K562 (cell line): Measurements from ENCODE around the gene ACTN1. TPM values are rescaled to one million over a fixed set of nuclear protein-coding genes. Genes with fewer than 3 reads are reported as not detected.

Experiments
- BCL6 ChIP-seq: fragments of 250-450 bp; sonication (Bioruptor Pico); IDR thresholded peaks from 2 replicates; pipeline ENCODE4 v1.4.0; 2020
- BRD4 ChIP-seq: fragments of 200-600 bp; sonication (generic); IDR thresholded peaks from 2 replicates; pipeline ENCODE4 v1.6.1; 2017; ENCODE audit warnings: inconsistent platforms
- CBFA2T2 ChIP-seq: fragments of 450-650 bp; conservative IDR thresholded peaks from 2 replicates; pipeline ENCODE4 v1.6.1; 2017; ENCODE audit warnings: mild to moderate bottlenecking
- CBFB ChIP-seq: sonication (generic); formaldehyde crosslinking; IDR thresholded peaks from 2 replicates; pipeline ENCODE4 v1.4.0; 2020; ENCODE audit warnings: mild to moderate bottlenecking, missing genetic modification reagents
- EHMT2 ChIP-seq: fragments of 450-650 bp; IDR thresholded peaks from 2 replicates; pipeline ENCODE4 v1.6.1; 2018; ENCODE audit warnings: antibody characterized with exemption
- EP400 ChIP-seq: fragments of 450-650 bp; IDR thresholded peaks from 2 replicates; pipeline ENCODE4 v1.6.1; 2017; ENCODE audit warnings: antibody characterized with exemption, mild to moderate bottlenecking, moderate library complexity
- ETV5 ChIP-seq: sonication (generic); formaldehyde crosslinking; IDR thresholded peaks from 2 replicates; pipeline ENCODE4 v1.4.0; 2020; ENCODE audit warnings: low read depth, mild to moderate bottlenecking, missing genetic modification reagents
- FOXJ3 ChIP-seq: sonication (generic); formaldehyde crosslinking; IDR thresholded peaks from 2 replicates; pipeline ENCODE4 v1.4.0; 2020; ENCODE audit warnings: mild to moderate bottlenecking, missing genetic modification reagents
- GTF2E2 ChIP-seq: fragments of 200-800 bp; sonication (Bioruptor generic); IDR thresholded peaks from 2 replicates; pipeline ENCODE4 v1.6.1; 2016; ENCODE audit warnings: missing genetic modification characterization, missing compliant biosample characterization
- HOXB6 ChIP-seq: fragments of 250-450 bp; sonication (Bioruptor Pico); IDR thresholded peaks from 2 replicates; pipeline ENCODE4 v1.5.1; 2022; ENCODE audit warnings: mild to moderate bottlenecking, borderline replicate concordance
- MAFF ChIP-seq: IDR thresholded peaks from 2 replicates; pipeline ENCODE4 v1.6.1; 2012; ENCODE audit warnings: low read length, improper control_type of control experiment
- MED1 ChIP-seq: sonication (generic); formaldehyde crosslinking; IDR thresholded peaks from 2 replicates; pipeline ENCODE4 v1.8.1; 2023; ENCODE audit warnings: missing genetic modification reagents, borderline replicate concordance
- MYNN ChIP-seq, 2 experiments: sonication (generic); formaldehyde crosslinking in 1 of 2; IDR thresholded peaks; 2 replicates each; pipeline versions ENCODE4 v1.5.0 to v1.6.1; 2016 to 2020; ENCODE audit warnings: antibody characterized with exemption in 1 of 2, missing genetic modification reagents in 1 of 2
- NFE2 ChIP-seq: IDR thresholded peaks from 2 replicates; pipeline ENCODE4 v1.6.1; 2014; ENCODE audit warnings: antibody characterized with exemption, low read depth
- NFIC ChIP-seq: fragments of 450-650 bp; IDR thresholded peaks from 2 replicates; pipeline ENCODE4 v1.6.1; 2017; ENCODE audit warnings: mild to moderate bottlenecking, inconsistent platforms
- NFIX ChIP-seq: fragments of 250-450 bp; sonication (Bioruptor Pico); IDR thresholded peaks from 2 replicates; pipeline ENCODE4 v1.4.0; 2020; ENCODE audit warnings: low read depth, mild to moderate bottlenecking, moderate library complexity
- NFYB ChIP-seq: IDR thresholded peaks from 2 replicates; pipeline ENCODE4 v1.6.1; 2011; ENCODE audit warnings: mild to moderate bottlenecking, moderate library complexity; ENCODE audit not compliant: insufficient read length; ENCODE audit errors: extremely low read depth
- SPI1 ChIP-seq: IDR thresholded peaks from 2 replicates; pipeline ENCODE4 v1.6.1; 2011; ENCODE audit warnings: low read depth, low read length, control low read depth, borderline replicate concordance
- ZBTB17 ChIP-seq: fragments of 450-650 bp; formaldehyde crosslinking; IDR thresholded peaks from 2 replicates; pipeline ENCODE4 v1.4.0; 2020; ENCODE audit warnings: mild to moderate bottlenecking
- ZFP30 ChIP-seq: fragments of 250-450 bp; sonication (Bioruptor Pico); IDR thresholded peaks from 2 replicates; pipeline ENCODE4 v1.8.0; 2022; ENCODE audit warnings: moderate library complexity, mild to moderate bottlenecking, inconsistent platforms, borderline replicate concordance
- ZNF146 ChIP-seq: IDR thresholded peaks from one replicate; pipeline ENCODE4 v1.6.1; 2018; ENCODE audit warnings: missing compliant biosample characterization; ENCODE audit not compliant: unreplicated experiment
- ZNF561 ChIP-seq: fragments of 450-650 bp; formaldehyde crosslinking; conservative IDR thresholded peaks from 2 replicates; pipeline ENCODE4 v1.4.0; 2020; ENCODE audit warnings: mild to moderate bottlenecking, moderate library complexity
- ZNF57 ChIP-seq: fragments of 450-650 bp; formaldehyde crosslinking; IDR thresholded peaks from 2 replicates; pipeline ENCODE4 v1.4.0; 2020; ENCODE audit warnings: mild to moderate bottlenecking, moderate library complexity
- polyA plus RNA-seq, 8 experiments: library from polyadenylated mRNA; depleted of rRNA in 4 of 8; stranded (reverse) in 5 of 8; unstranded in 3 of 8; fragments of >200 nt; fragmentation: Nextera tagmentation in 2 of 8; fragmentation: Illumina TruSeq in 1 of 8; extraction: Ambion mirVana in 2 of 8; extraction: Trizol in 1 of 8; gene quantifications; 2 replicates each; pipeline versions ENCODE4 v1.2.1 to v1.2.3, GENCODE V29; 2011 to 2014; ENCODE audit warnings: inconsistent platforms in 1 of 8, missing spikeins in 1 of 8
- total RNA-seq, 7 experiments: library from RNA; depleted of rRNA in 6 of 7; stranded (reverse); fragments of >200 nt in 6 of 7; fragmentation: Illumina TruSeq in 2 of 7; extraction: Trizol in 2 of 7; gene quantifications; 2 replicates each; pipeline versions ENCODE4 v1.2.1 to v1.2.3, GENCODE V29; 2011 to 2021; ENCODE audit warnings: low replicate concordance in 1 of 7
- TF ChIP-seq, protein P1 (sequence below): fragments of 450-650 bp; formaldehyde crosslinking; IDR thresholded peaks from 2 replicates; pipeline ENCODE4 v1.4.0; 2020; ENCODE audit warnings: mild to moderate bottlenecking, mixed read lengths
- TF ChIP-seq, protein P2 (sequence below): fragments of 250-450 bp; sonication (Bioruptor Pico); IDR thresholded peaks from 2 replicates; pipeline ENCODE4 v1.8.0; 2022; ENCODE audit warnings: moderate library complexity, mild to moderate bottlenecking, inconsistent platforms

The ACTN1 gene
- total and polyA plus RNA-seq, 9 of the 15 experiments (the other 6 are each of a cell fraction or from before 2014, with no cell fraction given), result 2.2 to 67.7 (median 34.5) TPM

GRCh38 chr14:68951035-68951797, 27.9 kb downstream of the ACTN1 start (continued):
- TF ChIP-seq, protein P1, sequence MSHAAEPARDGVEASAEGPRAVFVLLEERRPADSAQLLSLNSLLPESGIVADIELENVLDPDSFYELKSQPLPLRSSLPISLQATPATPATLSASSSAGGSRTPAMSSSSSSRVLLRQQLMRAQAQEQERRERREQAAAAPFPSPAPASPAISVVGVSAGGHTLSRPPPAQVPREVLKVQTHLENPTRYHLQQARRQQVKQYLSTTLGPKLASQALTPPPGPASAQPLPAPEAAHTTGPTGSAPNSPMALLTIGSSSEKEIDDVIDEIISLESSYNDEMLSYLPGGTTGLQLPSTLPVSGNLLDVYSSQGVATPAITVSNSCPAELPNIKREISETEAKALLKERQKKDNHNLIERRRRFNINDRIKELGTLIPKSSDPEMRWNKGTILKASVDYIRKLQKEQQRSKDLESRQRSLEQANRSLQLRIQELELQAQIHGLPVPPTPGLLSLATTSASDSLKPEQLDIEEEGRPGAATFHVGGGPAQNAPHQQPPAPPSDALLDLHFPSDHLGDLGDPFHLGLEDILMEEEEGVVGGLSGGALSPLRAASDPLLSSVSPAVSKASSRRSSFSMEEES (CRISPR knock-in tag), result no peak
- no peak for TF ChIP-seq MAFF
- no peak for TF ChIP-seq SPI1
- TF ChIP-seq BCL6 (CRISPR knock-in tag), result no peak
- TF ChIP-seq ZBTB17 (CRISPR knock-in tag), result no peak
- TF ChIP-seq ETV5 (CRISPR knock-in tag), result 0 out of 2 replicates have a peak, but pooled peaks have one; percentile 61
- no peak for TF ChIP-seq ZNF57
- TF ChIP-seq MYNN (IDR thresholded peaks at IDR 0.05), result no peak
- TF ChIP-seq MYNN (CRISPR knock-in tag; IDR thresholded peaks at IDR 0.05), result no peak
- no peak for TF ChIP-seq FOXJ3 (CRISPR knock-in tag)
- TF ChIP-seq GTF2E2 (tag), result no peak
- TF ChIP-seq, protein P2, sequence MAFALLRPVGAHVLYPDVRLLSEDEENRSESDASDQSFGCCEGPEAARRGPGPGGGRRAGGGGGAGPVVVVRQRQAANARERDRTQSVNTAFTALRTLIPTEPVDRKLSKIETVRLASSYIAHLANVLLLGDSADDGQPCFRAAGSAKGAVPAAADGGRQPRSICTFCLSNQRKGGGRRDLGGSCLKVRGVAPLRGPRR, result no peak
- no peak for TF ChIP-seq ZNF146 (CRISPR knock-in tag)
- TF ChIP-seq MED1 (CRISPR knock-in tag), result no peak
- no peak for TF ChIP-seq BRD4
- TF ChIP-seq EP400, result no peak
- no peak for TF ChIP-seq NFIX
- no peak for TF ChIP-seq ZNF561
- TF ChIP-seq CBFA2T2, result no peak
- TF ChIP-seq CBFB (CRISPR knock-in tag), result no peak
- no peak for TF ChIP-seq ZFP30 (CRISPR knock-in tag)
- TF ChIP-seq EHMT2, result no peak
- TF ChIP-seq NFE2, result 0 out of 2 replicates have a peak, but pooled peaks have one; percentile 19
- peak; percentile 35; the same call in 1 of the 2 replicates for TF ChIP-seq NFIC
- no peak for TF ChIP-seq NFYB
- no peak for TF ChIP-seq HOXB6 (CRISPR knock-in tag)
